Naive B cell (primary cell): ENCODE measurements around the gene UIMC1. TPM values are rescaled to one million over a fixed set of nuclear protein-coding genes. Genes with fewer than 3 reads are reported as not detected.

ENCODE experiments used
- ATAC-seq, 2 donors: fragments of 150-1000 bp; cut with Tn5 transposase; 2 replicates each; pipeline ENCODE4 v1.10.0; 2021; ENCODE audit warnings: low read depth in 2 of 2, mild to moderate bottlenecking in 2 of 2, moderate library complexity in 2 of 2
- DNase-seq: peaks from one replicate; pipeline ENCODE4 v3.0.0; 2022
- H3K27ac Mint-ChIP-seq, 6 donors: one replicate each; pipeline ENCODE4 v1.8.0; 2020 to 2022; ENCODE audit warnings: mild to moderate bottlenecking in 6 of 6, mixed read lengths in 6 of 6, moderate library complexity in 5 of 6, inconsistent platforms in 2 of 6
- H3K27me3 Mint-ChIP-seq, 3 donors: one replicate each; pipeline ENCODE4 v1.8.0; 2021 to 2022; ENCODE audit warnings: mixed read lengths in 3 of 3, mild to moderate bottlenecking in 1 of 3
- H3K36me3 Mint-ChIP-seq, 2 donors: one replicate each; pipeline ENCODE4 v1.8.0; 2020 to 2022; ENCODE audit warnings: mixed read lengths in 2 of 2, inconsistent platforms in 1 of 2, mild to moderate bottlenecking in 1 of 2
- H3K4me1 Mint-ChIP-seq, 3 donors: one replicate each; pipeline ENCODE4 v1.8.0; 2020 to 2022; ENCODE audit warnings: mixed read lengths in 3 of 3, inconsistent platforms in 1 of 3, mild to moderate bottlenecking in 1 of 3, moderate library complexity in 1 of 3
- H3K4me3 Mint-ChIP-seq, 8 donors: one replicate each; pipeline ENCODE4 v1.8.0; 2020 to 2022; ENCODE audit warnings: mild to moderate bottlenecking in 8 of 8, mixed read lengths in 8 of 8, moderate library complexity in 8 of 8, inconsistent platforms in 2 of 8
- H3K9me3 Mint-ChIP-seq, 7 donors: one replicate each; pipeline ENCODE4 v1.8.0; 2020 to 2022; ENCODE audit warnings: mixed read lengths in 7 of 7, mild to moderate bottlenecking in 5 of 7, inconsistent platforms in 2 of 7, moderate library complexity in 1 of 7
- polyA plus RNA-seq, 6 donors: library from polyadenylated mRNA; unstranded; fragments of 300-500 nt; fragmentation: Illumina TruSeq; gene quantifications; one replicate each; pipeline ENCODE4 v1.2.3, GENCODE V29; 2021; ENCODE audit warnings: low read depth in 6 of 6

UIMC1 gene
- polyA plus RNA-seq, 6 donors from 2014 or later: 25.0 to 39.1 (median 32.7) TPM

DNA sequence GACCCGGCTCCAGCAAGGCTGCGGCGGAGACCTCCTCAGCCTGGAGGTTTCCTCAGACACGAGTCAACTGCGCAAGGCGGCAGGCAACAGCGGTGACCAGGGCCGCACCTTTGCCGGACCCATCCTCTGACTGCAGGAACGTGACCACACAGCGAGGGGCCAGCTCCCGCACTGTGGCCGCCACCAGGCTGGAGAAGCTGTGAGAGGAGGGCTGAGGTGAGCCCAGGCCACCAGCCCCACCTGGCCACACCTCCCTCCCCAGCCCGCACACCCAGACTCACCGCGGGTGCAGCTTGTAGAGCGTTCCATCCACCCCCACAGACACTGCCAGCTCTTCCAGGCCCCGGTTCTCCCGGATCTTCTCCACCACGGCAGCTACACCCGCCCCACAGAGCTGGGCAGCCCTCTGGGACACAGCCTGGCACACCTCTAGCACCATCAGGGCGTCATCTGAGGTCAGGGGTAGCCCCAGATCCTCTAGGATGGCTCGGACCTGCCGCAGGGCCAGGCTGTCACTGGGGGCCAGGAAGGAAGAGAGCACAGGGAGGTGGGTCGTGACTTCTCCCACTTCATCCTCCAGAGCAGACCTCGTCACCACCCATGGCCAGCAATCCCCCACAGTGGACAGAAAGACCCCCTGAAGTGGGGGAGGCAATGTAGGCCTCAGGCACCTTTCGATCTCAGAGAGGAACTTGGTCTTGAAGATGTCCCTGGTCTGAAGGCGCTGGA, 125.4 kb downstream of the UIMC1 start:
- H3K27me3 Mint-ChIP-seq: peaks cover 0 to 30% (median 22%) of the 10 kb centered on the region in 3 donors
- ATAC-seq: no peak
- H3K4me3 Mint-ChIP-seq: no peak overlapping the region
- no peaks in the 10 kb centered on the region for H3K36me3 Mint-ChIP-seq
- peaks cover 0 to 3% (median 1%) of the 10 kb centered on the region in 3 donors for H3K4me1 Mint-ChIP-seq
- H3K27ac Mint-ChIP-seq: no peak overlapping the region
- no peaks in the 10 kb centered on the region for H3K9me3 Mint-ChIP-seq
- DNase-seq: no peak

DNA sequence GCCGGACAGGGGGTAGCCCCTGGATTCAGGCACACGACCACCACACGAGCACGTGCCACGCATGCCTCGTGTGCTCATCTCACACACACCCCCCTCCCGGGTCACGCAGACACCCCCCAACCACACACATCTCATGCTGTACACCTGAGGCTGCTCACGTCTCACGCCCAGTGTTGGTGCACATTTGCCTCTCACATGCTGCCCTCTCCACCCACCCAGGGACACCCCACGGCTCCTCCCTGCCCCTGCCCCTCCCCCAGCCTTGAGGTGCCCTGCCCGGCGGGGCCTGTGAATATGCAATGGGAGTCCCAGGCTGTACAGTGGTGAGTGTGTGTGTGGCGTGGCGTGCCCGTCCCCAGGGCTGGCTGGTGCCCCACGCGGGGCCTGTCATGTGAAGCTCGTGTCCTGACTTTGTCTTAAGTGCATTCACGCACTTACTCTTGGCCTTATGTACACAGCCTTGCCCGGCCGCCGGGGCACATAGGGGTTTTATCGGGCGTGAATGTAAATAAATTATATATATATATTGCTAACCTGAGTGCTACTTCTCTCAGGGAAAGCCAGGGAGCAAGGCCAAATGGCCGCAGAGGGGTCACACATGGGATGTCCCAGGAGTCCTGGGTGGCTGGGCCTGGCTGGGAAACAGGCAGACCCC, 126.1 kb downstream of the UIMC1 start:
- Mint-ChIP-seq H3K4me1 (peaks cover 0 to 10% (median 6%) of the 10 kb centered on the region in 3 donors), H3K27me3 (peaks cover 7 to 36% (median 29%) of the 10 kb centered on the region in 3 donors), H3K9me3 (no peaks in the 10 kb centered on the region), H3K4me3 (no peak overlapping the region), H3K36me3 (peaks cover 0 to 5% of the 10 kb centered on the region in 2 donors), H3K27ac (no peak overlapping the region)
- no peak for ATAC-seq
- DNase-seq: no peak

DNA sequence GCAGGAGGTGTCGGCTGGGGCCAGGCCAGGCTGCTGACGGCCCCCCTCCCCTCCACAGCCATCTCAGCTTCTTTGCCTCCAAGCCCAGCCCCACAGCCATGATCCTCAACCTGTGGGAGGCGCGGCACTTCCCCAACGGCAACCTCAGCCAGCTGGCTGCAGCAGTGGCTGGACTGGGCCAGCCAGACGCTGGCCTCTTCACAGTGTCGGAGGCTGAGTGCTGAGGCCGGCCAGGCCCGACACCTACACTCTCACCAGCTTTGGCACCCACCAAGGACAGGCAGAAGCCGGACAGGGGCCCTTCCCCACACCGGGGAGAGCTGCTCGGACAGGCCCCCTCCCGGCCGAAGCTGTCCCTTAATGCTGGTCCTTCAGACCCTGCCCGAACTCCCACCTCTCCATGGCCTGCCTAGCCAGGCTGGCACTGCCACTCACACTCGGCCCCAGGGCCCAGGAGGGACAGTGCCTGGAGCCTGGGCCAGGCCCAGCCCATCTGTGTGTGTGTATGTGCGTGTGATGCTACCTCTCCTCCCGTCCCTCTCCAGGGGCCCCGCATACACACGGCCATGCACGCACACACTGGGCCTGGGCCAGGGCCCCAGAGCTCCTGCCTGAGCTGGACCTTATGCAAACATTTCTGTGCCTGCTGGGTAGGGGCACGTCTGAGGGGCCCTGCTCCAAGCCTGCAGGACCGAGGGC, 126.8 kb downstream of the UIMC1 start:
- no peak for ATAC-seq
- no peak for DNase-seq
- no peak overlapping the region for H3K4me3 Mint-ChIP-seq
- no peak overlapping the region for H3K27ac Mint-ChIP-seq
- H3K36me3 Mint-ChIP-seq: peaks cover 0 to 7% of the 10 kb centered on the region in 2 donors
- no peaks in the 10 kb centered on the region for H3K9me3 Mint-ChIP-seq
- H3K27me3 Mint-ChIP-seq: peaks cover 8 to 43% (median 36%) of the 10 kb centered on the region in 3 donors
- H3K4me1 Mint-ChIP-seq: peaks cover 0 to 10% (median 6%) of the 10 kb centered on the region in 3 donors

DNA sequence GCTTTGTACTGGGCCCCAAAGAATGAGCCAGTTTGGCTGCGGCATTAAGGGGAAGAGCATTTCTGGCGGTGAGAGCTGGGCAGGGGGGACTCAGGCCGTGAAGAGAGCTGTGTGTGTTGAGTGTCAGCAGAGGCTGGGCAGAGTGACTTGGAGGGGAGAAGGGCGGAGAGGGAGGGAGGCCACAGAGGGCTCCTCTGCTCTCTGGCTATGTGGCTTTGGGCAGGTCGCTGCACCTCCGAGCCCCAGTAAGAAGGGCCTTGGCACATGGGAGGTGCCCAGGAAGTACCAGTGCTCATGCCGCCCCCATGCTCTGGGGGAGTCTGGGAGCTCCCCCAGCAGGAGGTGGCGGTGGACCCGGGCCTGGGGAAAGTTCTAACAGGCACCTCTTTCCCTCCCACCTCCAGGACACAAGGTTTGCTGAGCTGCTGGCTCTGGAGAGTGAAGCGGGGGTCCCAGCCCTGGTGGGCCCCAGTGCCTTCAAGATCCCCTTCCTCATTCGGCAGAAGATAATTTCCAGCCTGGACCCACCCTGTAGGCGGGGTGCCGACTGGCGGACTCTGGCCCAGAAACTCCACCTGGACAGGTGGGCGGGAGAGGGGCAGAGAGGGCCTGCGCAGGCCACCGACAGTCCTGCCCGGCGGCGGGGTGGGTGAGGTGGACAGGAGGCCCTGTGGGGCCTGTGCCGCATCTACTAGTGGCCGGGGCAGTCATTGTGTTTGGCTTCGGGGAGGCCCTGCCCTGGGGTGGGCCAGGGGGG, 127.5 kb downstream of the UIMC1 start:
- Mint-ChIP-seq H3K4me1 (peaks cover 0 to 9% (median 6%) of the 10 kb centered on the region in 3 donors), H3K27ac (no peak overlapping the region), H3K9me3 (no peaks in the 10 kb centered on the region), H3K27me3 (peaks cover 8 to 45% (median 42%) of the 10 kb centered on the region in 3 donors), H3K4me3 (no peak overlapping the region), H3K36me3 (peaks cover 0 to 7% of the 10 kb centered on the region in 2 donors)
- no peak for ATAC-seq
- no peak for DNase-seq

DNA sequence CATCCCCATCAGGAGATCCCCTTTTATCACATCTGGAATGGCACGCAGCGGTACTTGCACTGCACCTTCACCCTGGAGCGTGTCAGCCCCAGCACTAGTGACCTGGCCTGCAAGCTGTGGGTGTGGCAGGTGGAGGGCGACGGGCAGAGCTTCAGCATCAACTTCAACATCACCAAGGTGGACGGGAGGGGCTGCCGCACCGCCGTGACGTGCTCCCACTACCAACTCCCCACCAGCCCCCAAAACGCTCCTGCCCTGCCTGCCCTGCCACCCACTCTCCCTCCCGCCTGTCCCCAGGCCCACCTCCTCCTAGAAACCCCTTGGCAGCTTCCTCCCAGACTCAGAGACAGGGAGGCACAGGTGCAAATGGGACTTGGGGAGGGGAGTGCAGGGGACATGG, 128.1 kb downstream of the UIMC1 start:
- no peak overlapping the region for H3K27ac Mint-ChIP-seq
- peaks cover 0 to 9% (median 6%) of the 10 kb centered on the region in 3 donors for H3K4me1 Mint-ChIP-seq
- DNase-seq (no peak), ATAC-seq (no peak)
- peaks cover 0 to 7% of the 10 kb centered on the region in 2 donors for H3K36me3 Mint-ChIP-seq
- peaks cover 8 to 45% (median 42%) of the 10 kb centered on the region in 3 donors for H3K27me3 Mint-ChIP-seq
- no peaks in the 10 kb centered on the region for H3K9me3 Mint-ChIP-seq
- H3K4me3 Mint-ChIP-seq: no peak overlapping the region

DNA sequence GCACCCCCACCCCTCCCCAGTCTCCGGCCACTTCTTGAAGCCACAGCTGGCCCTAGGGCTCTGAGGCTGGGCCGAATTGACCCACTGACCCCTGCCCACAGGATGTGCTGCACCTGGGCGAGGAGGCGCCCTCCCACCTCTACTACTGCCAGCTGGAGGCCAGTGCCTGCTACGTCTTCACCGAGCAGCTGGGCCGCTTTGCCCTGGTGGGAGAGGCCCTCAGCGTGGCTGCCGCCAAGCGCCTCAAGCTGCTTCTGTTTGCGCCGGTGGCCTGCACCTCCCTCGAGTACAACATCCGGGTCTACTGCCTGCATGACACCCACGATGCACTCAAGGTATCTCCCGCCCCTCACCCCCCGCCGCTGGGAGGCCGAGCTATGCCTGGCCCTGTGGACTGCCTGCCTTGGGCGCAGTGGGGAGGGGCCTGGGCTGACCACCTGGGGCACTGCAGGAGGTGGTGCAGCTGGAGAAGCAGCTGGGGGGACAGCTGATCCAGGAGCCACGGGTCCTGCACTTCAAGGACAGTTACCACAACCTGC, 128.7 kb downstream of the UIMC1 start:
- Mint-ChIP-seq H3K27me3 (peaks cover 8 to 45% (median 42%) of the 10 kb centered on the region in 3 donors), H3K27ac (no peak overlapping the region), H3K9me3 (peaks cover 0 to 4% (median 0%) of the 10 kb centered on the region in 7 donors), H3K36me3 (peaks cover 0 to 12% of the 10 kb centered on the region in 2 donors), H3K4me3 (no peak overlapping the region), H3K4me1 (peaks cover 5 to 13% (median 6%) of the 10 kb centered on the region in 3 donors)
- ATAC-seq (no peak), DNase-seq (no peak)

DNA sequence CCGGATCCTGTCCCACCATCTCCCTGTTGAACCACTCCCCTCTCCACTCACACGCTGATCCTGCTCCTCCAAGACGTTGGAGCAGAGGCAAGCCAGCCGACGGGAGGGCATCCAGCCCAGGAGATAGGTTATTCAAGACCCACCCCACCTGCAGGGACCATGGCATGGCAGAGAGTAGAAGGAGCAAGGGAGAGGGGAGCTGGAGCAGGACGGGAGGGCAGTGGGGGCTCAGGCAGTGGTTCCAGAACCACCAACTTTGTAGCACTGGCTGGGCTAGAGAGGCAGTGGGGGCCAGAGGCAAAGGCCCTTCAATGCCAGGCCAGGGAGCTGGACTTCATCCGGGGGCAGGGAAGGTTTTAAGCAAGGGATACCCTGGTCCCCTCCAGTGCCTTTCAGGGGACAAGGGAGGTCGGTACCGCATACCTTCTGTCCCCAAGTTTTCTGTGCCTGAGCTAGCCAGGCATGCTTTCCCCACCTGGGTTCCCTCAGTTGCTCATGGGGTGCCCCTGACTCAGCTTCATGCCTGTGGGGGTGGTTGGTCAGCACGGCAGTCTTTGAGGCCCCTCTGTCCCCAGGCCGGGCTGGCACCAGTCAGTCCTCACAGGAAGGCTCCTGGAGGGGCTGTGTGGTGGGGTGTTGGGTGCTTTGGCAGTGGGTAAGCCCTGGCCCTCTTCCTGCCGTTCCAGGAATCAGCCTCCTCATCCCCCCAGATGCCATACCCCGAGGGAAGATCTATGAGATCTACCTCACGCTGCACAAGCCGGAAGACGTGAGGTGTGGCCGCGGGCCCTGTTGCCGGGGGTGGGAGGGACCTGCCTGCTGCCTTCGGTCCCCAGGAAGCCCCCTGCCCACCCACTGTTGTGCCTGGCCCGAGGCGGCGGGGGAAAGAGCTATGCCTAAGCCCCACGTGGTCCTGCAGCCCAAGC, 129.8 kb downstream of the UIMC1 start:
- peaks cover 6 to 13% (median 6%) of the 10 kb centered on the region in 3 donors for H3K4me1 Mint-ChIP-seq
- no peak overlapping the region for H3K27ac Mint-ChIP-seq
- DNase-seq (no peak), ATAC-seq (no peak)
- peaks cover 0 to 5% (median 0%) of the 10 kb centered on the region in 7 donors for H3K9me3 Mint-ChIP-seq
- peaks cover 8 to 45% (median 42%) of the 10 kb centered on the region in 3 donors for H3K27me3 Mint-ChIP-seq
- H3K36me3 Mint-ChIP-seq: peaks cover 0 to 14% of the 10 kb centered on the region in 2 donors
- no peak overlapping the region for H3K4me3 Mint-ChIP-seq

DNA sequence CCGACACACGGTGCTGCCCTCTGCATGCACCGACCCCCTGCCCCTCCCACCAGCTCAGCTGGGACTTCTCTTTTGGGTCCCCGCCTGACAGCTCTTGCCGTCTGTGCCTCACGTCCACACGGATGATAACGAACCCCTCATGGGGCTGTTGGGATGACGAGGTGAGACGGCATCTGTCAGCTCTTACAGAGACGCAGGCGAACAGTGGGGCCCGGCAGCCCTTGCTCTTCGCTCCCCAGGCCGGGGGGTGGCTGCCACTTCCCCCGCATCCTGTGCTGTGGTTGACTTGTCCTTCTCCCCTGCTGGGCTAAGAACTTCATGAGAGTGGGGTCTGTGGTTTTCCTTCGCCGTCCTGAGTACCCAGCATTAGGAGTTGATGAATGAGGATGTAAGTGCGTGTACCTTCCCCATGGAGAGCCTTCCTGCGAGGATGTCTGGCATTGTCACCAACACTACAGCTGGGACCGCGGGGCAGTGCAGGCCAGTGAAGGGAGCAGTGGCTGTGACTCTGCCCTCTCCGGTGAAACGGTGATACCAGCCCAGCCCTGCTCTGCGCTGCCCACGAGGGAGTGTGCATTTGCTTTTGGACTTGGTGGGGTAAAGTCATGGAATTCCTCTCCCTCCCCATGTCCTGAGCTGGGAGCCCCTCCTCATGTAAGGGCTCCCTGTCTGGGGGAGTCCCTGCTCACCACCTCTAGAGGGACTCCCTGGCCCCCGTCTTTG, 130.6 kb downstream of the UIMC1 start:
- peaks cover 0 to 5% (median 0%) of the 10 kb centered on the region in 7 donors for H3K9me3 Mint-ChIP-seq
- H3K4me3 Mint-ChIP-seq: peak overlapping the region in 1 of 8 donors; percentile 26
- ATAC-seq: no peak
- no peak for DNase-seq
- H3K36me3 Mint-ChIP-seq: peaks cover 0 to 14% of the 10 kb centered on the region in 2 donors
- peak overlapping the region in 3 of 6 donors; percentile 17 to 86 (median 76) for H3K27ac Mint-ChIP-seq
- H3K4me1 Mint-ChIP-seq: peaks cover 6 to 13% (median 6%) of the 10 kb centered on the region in 3 donors
- peaks cover 8 to 40% (median 36%) of the 10 kb centered on the region in 3 donors for H3K27me3 Mint-ChIP-seq

DNA sequence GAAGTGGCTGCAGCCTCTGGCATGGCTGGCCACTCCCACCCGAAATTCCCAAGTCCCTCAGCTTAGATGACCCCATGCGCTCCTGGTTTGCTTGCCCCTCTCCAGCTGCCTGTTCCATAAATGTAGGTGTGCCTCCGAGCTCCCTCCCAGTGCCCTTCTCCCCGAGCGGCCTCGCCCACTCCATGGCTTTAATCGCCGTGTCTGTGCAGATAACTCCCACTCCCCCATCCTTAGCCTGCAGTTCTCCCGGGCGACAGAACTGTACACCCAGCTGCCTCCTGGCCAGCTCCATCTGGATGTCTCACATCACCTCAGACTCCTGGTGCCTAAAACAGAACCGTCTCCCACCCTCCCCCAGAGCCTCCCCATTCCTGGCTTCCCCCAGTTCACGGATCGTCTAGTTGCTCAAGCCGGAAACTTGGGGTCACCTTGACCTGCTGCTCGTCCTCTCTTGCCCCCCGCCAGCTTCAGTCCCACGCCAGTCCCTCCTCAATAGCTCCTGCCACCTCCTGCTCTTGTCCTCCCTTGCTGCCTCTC, 131.5 kb downstream of the UIMC1 start:
- DNase-seq: no peak
- Mint-ChIP-seq H3K27ac (no peak overlapping the region), H3K9me3 (peaks cover 0 to 6% (median 0%) of the 10 kb centered on the region in 7 donors), H3K4me1 (peaks cover 9 to 16% (median 10%) of the 10 kb centered on the region in 3 donors), H3K36me3 (peaks cover 0 to 14% of the 10 kb centered on the region in 2 donors), H3K27me3 (peaks cover 8 to 38% (median 34%) of the 10 kb centered on the region in 3 donors), H3K4me3 (peak overlapping the region in 1 of 8 donors; percentile 29)
- no peak for ATAC-seq

DNA sequence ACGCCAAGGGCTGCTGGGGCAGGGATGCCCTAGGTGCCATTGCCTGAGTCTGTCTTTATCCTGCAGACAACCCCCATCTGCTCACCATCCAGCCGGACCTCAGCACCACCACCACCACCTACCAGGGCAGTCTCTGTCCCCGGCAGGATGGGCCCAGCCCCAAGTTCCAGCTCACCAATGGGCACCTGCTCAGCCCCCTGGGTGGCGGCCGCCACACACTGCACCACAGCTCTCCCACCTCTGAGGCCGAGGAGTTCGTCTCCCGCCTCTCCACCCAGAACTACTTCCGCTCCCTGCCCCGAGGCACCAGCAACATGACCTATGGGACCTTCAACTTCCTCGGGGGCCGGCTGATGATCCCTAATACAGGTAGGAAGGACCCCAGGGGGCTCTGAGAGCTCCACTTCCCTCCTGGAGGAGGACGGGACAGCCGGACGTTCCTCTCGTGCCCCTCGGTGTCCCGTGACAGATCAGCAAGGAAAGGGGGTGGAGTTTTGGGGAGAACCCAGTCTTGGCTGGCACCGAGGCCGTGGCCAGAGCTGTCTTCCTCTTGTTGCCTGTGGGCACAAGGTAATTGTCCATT, 132.3 kb downstream of the UIMC1 start:
- no peak overlapping the region for H3K4me3 Mint-ChIP-seq
- H3K27me3 Mint-ChIP-seq: peaks cover 8 to 33% (median 29%) of the 10 kb centered on the region in 3 donors
- no peak overlapping the region for H3K27ac Mint-ChIP-seq
- peaks cover 9 to 16% (median 10%) of the 10 kb centered on the region in 3 donors for H3K4me1 Mint-ChIP-seq
- DNase-seq (no peak), ATAC-seq (no peak)
- peaks cover 0 to 6% (median 0%) of the 10 kb centered on the region in 7 donors for H3K9me3 Mint-ChIP-seq
- H3K36me3 Mint-ChIP-seq: peaks cover 0 to 14% of the 10 kb centered on the region in 2 donors
